Mesendoderm (in vitro differentiated cells): Measurements from ENCODE around the gene EFNA3.

Source experiments
- DNase-seq: peaks from one replicate; pipeline ENCODE4 v3.0.0; 2013
- H2AK5ac ChIP-seq: 2 replicates; pipeline ENCODE4 v1.6.1; 2013; ENCODE audit warnings: low read length, inconsistent platforms
- H2BK120ac ChIP-seq: 2 replicates; pipeline ENCODE4 v1.6.1; 2013; ENCODE audit warnings: low read depth, mild to moderate bottlenecking, low read length, moderate library complexity, mixed read lengths
- H2BK15ac ChIP-seq: replicated peaks from 2 replicates; pipeline ENCODE4 v1.6.1; 2013; ENCODE audit warnings: low read depth, mild to moderate bottlenecking, moderate library complexity
- H2BK5ac ChIP-seq: 2 replicates; pipeline ENCODE4 v1.6.1; 2013; ENCODE audit warnings: low read length, inconsistent platforms
- H3K18ac ChIP-seq: 2 replicates; pipeline ENCODE4 v1.6.1; 2013; ENCODE audit warnings: mild to moderate bottlenecking, low read length, mixed read lengths
- H3K23ac ChIP-seq: one replicate; pipeline ENCODE4 v1.6.1; 2013; ENCODE audit warnings: low read length
- H3K27ac ChIP-seq: 2 replicates; pipeline ENCODE4 v1.5.1; 2013; ENCODE audit warnings: low read depth, mild to moderate bottlenecking, inconsistent platforms, low read length, moderate library complexity
- H3K27me3 ChIP-seq: 2 replicates; pipeline ENCODE4 v1.6.1; 2013; ENCODE audit warnings: low read length, control low read depth, mild to moderate bottlenecking, inconsistent platforms; ENCODE audit not compliant: insufficient read depth, poor library complexity
- H3K36me3 ChIP-seq: 2 replicates; pipeline ENCODE4 v1.6.1; 2013; ENCODE audit warnings: low read length, inconsistent platforms; ENCODE audit not compliant: control insufficient read depth, insufficient read depth
- H3K4ac ChIP-seq: one replicate; pipeline ENCODE4 v1.6.1; 2013; ENCODE audit warnings: low read depth, mild to moderate bottlenecking, low read length, moderate library complexity
- H3K4me1 ChIP-seq: 2 replicates; pipeline ENCODE4 v1.6.1; 2013; ENCODE audit warnings: low read depth, low read length, inconsistent platforms; ENCODE audit not compliant: control insufficient read depth
- H3K4me2 ChIP-seq: 2 replicates; pipeline ENCODE4 v1.6.1; 2013; ENCODE audit warnings: low read length
- H3K4me3 ChIP-seq: 2 replicates; pipeline ENCODE4 v1.5.1; 2013; ENCODE audit warnings: mild to moderate bottlenecking, low read length
- H3K56ac ChIP-seq: one replicate; pipeline ENCODE4 v1.6.1; 2013; ENCODE audit warnings: low read length
- H3K79me1 ChIP-seq: 2 replicates; pipeline ENCODE4 v1.6.1; 2013; ENCODE audit warnings: low read length, inconsistent platforms
- H3K79me2 ChIP-seq: 2 replicates; pipeline ENCODE4 v1.6.1; 2013; ENCODE audit warnings: mild to moderate bottlenecking, low read length; ENCODE audit not compliant: control insufficient read depth, insufficient read depth
- H3K9ac ChIP-seq: 2 replicates; pipeline ENCODE4 v1.6.1; 2013; ENCODE audit warnings: low read length, inconsistent platforms
- H4K5ac ChIP-seq: one replicate; pipeline ENCODE4 v1.6.1; 2013; ENCODE audit warnings: low read length
- H4K8ac ChIP-seq: one replicate; pipeline ENCODE4 v1.6.1; 2013; ENCODE audit warnings: low read depth, mild to moderate bottlenecking, control low read depth, low read length, moderate library complexity
- WGBS: extraction: QIAGEN DNeasy Blood & Tissue Kit; methylation state at CpG from one replicate; pipeline ENCODE4 v1.1.7; 2013; ENCODE audit warnings: low lambda C conversion rate, missing lambda C conversion rate; ENCODE audit not compliant: insufficient coverage; ENCODE audit errors: extremely low coverage; 5-methylcytosine and 5-hydroxymethylcytosine counted together

Gene EFNA3

DNA sequence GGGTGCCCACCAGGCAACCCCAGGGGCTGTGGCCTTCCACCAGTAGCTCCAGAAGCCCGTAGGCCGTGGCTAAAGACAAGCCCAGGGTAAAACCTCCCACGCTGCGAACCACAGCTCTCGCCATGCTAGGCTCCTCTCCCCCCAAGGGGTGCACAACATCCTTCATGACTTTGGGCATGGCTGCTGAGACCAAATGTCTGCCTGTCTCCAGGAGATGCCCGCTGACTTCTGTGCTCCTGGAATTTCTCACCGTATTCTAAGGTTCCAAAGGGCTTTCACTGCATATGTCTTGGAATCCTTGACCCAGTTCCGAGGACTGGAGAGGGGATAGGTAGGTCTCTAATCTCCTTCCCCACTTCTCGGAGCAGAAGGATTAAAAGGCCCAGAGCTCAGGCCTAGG is 45.1 kb upstream of the EFNA3 start, which contains the start of the genes DCST1 and DCST2:
TSS of gene DCST1 (plus strand) at position 301 of the 400 bp plus-strand sequence. CDS start 213 bp downstream, outside the sequence.
TSS of gene DCST2 (minus strand) at position 258 of the 400 bp plus-strand sequence. CDS start at position 178, 80 bp downstream.
- Histone ChIP-seq H3K79me1 (no peaks in the 10 kb centered on the region), H3K56ac (no peak within 1 kb of the TSS), H3K79me2 (no peaks in the 10 kb centered on the region), H3K9ac (no peak within 1 kb of the TSS), H2AK5ac (no peak within 1 kb of the TSS), H3K4me2 (no peak within 1 kb of the TSS), H3K36me3 (no peaks in the 10 kb centered on the region), H3K18ac (no peak within 1 kb of the TSS), H2BK5ac (no peak within 1 kb of the TSS), H3K4ac (no peak within 1 kb of the TSS), H3K27ac (no peak within 1 kb of the TSS), H4K5ac (no peak within 1 kb of the TSS), H3K4me3 (no peak within 1 kb of the TSS), H2BK15ac (no peak within 1 kb of the TSS), H3K27me3 (no peaks in the 10 kb centered on the region), H3K4me1 (no peaks in the 10 kb centered on the region), H3K23ac (peak within 1 kb of the TSS; percentile 57), H4K8ac (no peak within 1 kb of the TSS), H2BK120ac (no peak within 1 kb of the TSS)
- no CpG with 5 or more reads among the region's 9 CpGs for WGBS
- DNase-seq: no peak

DNA sequence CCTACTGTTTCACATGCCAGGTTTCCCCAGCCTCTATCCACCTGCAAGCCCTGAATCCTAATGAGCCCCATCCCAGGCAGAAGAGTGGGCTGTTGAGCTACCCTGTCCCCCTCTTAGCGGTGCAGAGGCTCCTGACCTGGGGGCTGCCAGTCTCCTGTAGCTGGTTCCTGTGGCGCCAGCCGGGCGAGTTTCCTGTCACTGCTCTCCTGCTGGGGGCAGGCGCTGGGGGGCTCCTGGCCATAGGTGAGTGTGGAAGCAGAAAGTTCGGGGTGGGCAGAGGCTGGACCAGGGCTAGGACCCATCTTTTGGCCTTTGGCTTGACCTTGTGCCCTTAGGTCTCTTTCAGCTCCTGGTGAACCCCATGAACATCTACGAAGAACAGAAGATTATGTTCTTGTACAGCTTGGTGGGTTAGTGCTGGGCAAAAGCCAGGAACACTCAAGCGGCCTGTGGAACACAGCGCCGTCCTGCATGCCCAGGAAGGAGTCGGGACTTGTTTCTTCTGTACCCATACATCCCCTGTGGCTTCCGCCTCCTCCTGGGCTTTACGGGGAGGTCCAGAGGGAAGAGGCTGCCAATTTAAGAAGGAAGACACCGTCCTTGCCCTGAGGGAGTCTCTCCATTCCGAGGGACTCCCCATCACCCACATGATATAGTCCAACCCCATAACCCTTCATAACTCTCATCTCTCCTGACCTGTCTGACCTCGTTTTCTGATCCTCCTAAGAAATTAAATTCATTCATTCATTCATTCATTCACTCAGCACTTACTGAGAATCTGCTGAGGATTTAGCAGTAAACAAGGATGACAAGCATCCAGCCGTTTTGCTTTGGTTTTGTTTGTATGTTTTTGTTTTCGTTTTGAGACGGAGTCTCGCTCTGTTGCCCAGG is 44.1 kb upstream of the EFNA3 start:
- H2BK5ac ChIP-seq: no peak overlapping the region
- H3K4me1 ChIP-seq: no peaks in the 10 kb centered on the region
- no peaks in the 10 kb centered on the region for H3K27me3 ChIP-seq
- no peak overlapping the region for H4K5ac ChIP-seq
- no peak overlapping the region for H3K9ac ChIP-seq
- H3K79me1 ChIP-seq: no peaks in the 10 kb centered on the region
- no peak overlapping the region for H2AK5ac ChIP-seq
- no peak overlapping the region for H3K4ac ChIP-seq
- no peak overlapping the region for H3K4me3 ChIP-seq
- H3K18ac ChIP-seq: no peak overlapping the region
- H2BK15ac ChIP-seq: no peak overlapping the region
- no CpG with 5 or more reads among the region's 20 CpGs for WGBS
- peak overlapping the region; percentile 57 for H3K23ac ChIP-seq
- H3K56ac ChIP-seq: no peak overlapping the region
- H2BK120ac ChIP-seq: no peak overlapping the region
- H3K4me2 ChIP-seq: no peak overlapping the region
- no peaks in the 10 kb centered on the region for H3K36me3 ChIP-seq
- H3K79me2 ChIP-seq: no peaks in the 10 kb centered on the region
- no peak for DNase-seq
- H4K8ac ChIP-seq: no peak overlapping the region
- H3K27ac ChIP-seq: no peak overlapping the region

DNA sequence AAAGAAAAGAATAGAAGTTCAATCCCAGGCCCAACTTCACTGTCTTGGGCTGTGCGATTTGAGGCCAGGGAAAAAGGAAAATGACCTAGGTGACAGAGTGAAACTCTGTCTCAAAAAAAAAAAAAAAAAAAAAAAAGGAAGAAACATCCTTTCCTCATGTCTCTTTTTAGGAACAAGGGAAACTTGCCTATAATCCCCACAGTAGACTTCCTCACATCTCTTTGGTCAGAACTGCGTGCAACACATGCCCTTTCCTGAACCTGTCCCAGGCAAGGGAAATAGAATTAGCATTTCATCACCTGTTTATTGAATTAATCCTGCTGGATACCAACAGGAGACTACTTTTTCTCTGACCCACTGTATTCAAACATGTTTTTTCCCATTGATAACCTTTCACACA is 42.7 kb upstream of the EFNA3 start:
- WGBS: no CpG with 5 or more reads among the region's 2 CpGs
- Histone ChIP-seq H3K23ac (no peak overlapping the region), H3K56ac (no peak overlapping the region), H4K5ac (no peak overlapping the region), H2BK120ac (no peak overlapping the region), H2BK15ac (no peak overlapping the region), H3K4ac (no peak overlapping the region), H3K9ac (no peak overlapping the region), H3K4me2 (no peak overlapping the region), H3K27me3 (no peaks in the 10 kb centered on the region), H4K8ac (no peak overlapping the region), H3K79me2 (no peaks in the 10 kb centered on the region), H2AK5ac (no peak overlapping the region), H3K18ac (no peak overlapping the region), H3K79me1 (no peaks in the 10 kb centered on the region), H3K27ac (no peak overlapping the region), H3K36me3 (no peaks in the 10 kb centered on the region), H3K4me3 (no peak overlapping the region), H2BK5ac (no peak overlapping the region), H3K4me1 (no peaks in the 10 kb centered on the region)
- DNase-seq: no peak

DNA sequence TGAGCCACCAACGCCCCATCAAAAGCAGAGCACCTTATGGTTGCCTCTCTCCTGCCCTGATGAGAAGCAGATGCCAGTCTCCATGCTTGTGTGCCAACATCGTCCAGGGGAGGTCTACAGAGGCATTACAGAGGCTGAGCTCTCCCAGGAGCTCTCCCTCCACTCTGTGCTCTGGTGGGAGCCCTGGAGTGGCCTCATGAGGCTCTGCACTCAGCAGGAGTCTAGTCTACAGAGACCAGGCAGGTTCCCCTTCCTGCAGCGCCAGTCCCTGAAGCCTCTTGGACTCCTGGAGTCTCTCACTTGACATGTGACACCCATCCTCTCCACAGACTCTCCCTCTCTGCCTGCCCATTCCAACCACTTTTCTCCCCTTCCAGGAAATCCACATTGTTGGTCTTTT is 41.6 kb upstream of the EFNA3 start:
- Histone ChIP-seq H2BK15ac (no peak overlapping the region), H3K36me3 (no peaks in the 10 kb centered on the region), H3K18ac (no peak overlapping the region), H2BK120ac (no peak overlapping the region), H3K9ac (no peak overlapping the region), H3K4me1 (no peaks in the 10 kb centered on the region), H3K56ac (no peak overlapping the region), H3K4me3 (no peak overlapping the region), H3K27ac (no peak overlapping the region), H2AK5ac (no peak overlapping the region), H3K79me1 (no peaks in the 10 kb centered on the region), H3K4me2 (no peak overlapping the region), H3K27me3 (no peaks in the 10 kb centered on the region), H3K4ac (no peak overlapping the region), H3K79me2 (no peaks in the 10 kb centered on the region), H4K8ac (no peak overlapping the region), H3K23ac (no peak overlapping the region), H4K5ac (no peak overlapping the region), H2BK5ac (no peak overlapping the region)
- WGBS: no CpG with 5 or more reads among the region's 3 CpGs
- DNase-seq: no peak

DNA sequence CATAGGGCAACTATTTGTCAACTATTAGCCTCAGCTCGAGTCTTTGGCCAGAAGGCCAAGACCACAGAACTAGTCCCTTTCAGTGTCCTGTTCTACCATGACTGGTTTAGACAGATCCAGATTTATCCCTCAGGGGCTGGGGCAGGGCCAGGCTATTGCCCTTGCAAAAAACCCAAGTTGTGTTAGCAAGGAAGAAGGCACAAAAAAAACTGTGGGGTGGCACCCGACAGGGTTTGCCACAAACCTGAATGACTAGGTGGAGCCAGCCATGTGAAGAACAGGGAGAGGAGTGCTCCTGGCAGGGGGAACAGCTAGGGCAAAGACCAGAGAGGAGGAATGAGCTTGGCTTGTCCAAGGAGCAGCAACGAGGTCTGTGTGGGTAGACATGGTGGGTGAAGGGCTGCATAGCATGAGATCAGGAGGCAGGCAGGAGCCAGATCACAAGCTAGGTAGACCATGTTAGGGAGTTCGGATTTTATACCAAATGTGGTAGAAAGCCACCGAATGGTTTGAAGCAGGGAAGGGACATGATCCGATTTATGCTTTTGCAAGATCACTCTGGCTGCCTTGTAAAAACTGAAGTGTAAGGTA is 40.7 kb upstream of the EFNA3 start:
- Histone ChIP-seq H4K8ac (no peak overlapping the region), H3K79me2 (no peaks in the 10 kb centered on the region), H3K18ac (no peak overlapping the region), H2BK120ac (no peak overlapping the region), H3K27me3 (no peaks in the 10 kb centered on the region), H3K9ac (no peak overlapping the region), H3K36me3 (no peaks in the 10 kb centered on the region), H2BK15ac (no peak overlapping the region), H3K27ac (no peak overlapping the region), H3K4me3 (no peak overlapping the region), H3K4ac (no peak overlapping the region), H3K23ac (no peak overlapping the region), H3K56ac (no peak overlapping the region), H4K5ac (no peak overlapping the region), H2AK5ac (no peak overlapping the region), H3K4me2 (no peak overlapping the region), H2BK5ac (no peak overlapping the region), H3K79me1 (no peaks in the 10 kb centered on the region), H3K4me1 (no peaks in the 10 kb centered on the region)
- no peak for DNase-seq
- WGBS: no CpG with 5 or more reads among the region's 6 CpGs
